Vagina (tissue), 2 donors: ENCODE results near the gene FAM168B. TPM values are rescaled to one million over a fixed set of nuclear protein-coding genes. Genes with fewer than 3 reads are reported as not detected.

Experiments used
- DNase-seq, 2 donors: peaks; one replicate each; pipeline ENCODE4 v3.0.0-alpha.2; 2017; ENCODE audit errors: extremely low spot score in 2 of 2
- H3K27ac ChIP-seq: fragments of 200-600 bp; sonication (generic); one replicate; pipeline ENCODE4 v1.5.1; 2019
- H3K27me3 ChIP-seq: fragments of 200-600 bp; sonication (generic); one replicate; pipeline ENCODE4 v1.5.1; 2019
- H3K36me3 ChIP-seq, 2 donors: fragments of 200-600 bp; sonication (generic); one replicate each; pipeline ENCODE4 v1.5.1; 2017 to 2019
- H3K4me1 ChIP-seq: fragments of 200-600 bp; sonication (generic); one replicate; pipeline ENCODE4 v1.5.1; 2019
- H3K4me3 ChIP-seq, 2 donors: fragments of 200-600 bp; sonication (generic); 1 replicate in 1 of 2; 2 replicates in 1 of 2; pipeline ENCODE4 v1.5.1; 2016 to 2019
- H3K9me3 ChIP-seq: fragments of 200-600 bp; sonication (generic); one replicate; pipeline ENCODE4 v1.5.1; 2019
- CTCF ChIP-seq, 3 experiments: fragments of 450-650 bp in 2 of 3; fragments of 200-600 bp in 1 of 3; sonication (generic) in 1 of 3; IDR thresholded peaks; one replicate each; pipeline ENCODE4 v1.5.1; 2017 to 2019; ENCODE audit warnings: antibody characterized with exemption in 3 of 3, mild to moderate bottlenecking in 2 of 3, moderate library complexity in 2 of 3
- POLR2A ChIP-seq, 2 donors: fragments of 450-650 bp; IDR thresholded peaks; one replicate each; pipeline ENCODE4 v1.6.1; 2017; ENCODE audit warnings: antibody characterized with exemption in 2 of 2, mild to moderate bottlenecking in 2 of 2, moderate library complexity in 2 of 2
- POLR2AphosphoS5 ChIP-seq, 2 donors: sonication (generic); formaldehyde crosslinking; IDR thresholded peaks; one replicate each; pipeline ENCODE4 v1.9.0; 2017; ENCODE audit warnings: antibody characterized with exemption in 2 of 2, mild to moderate bottlenecking in 2 of 2, low read depth in 1 of 2; ENCODE audit not compliant: insufficient read depth in 1 of 2
- intact Hi-C: fragments of 100-400 bp; cut with DNase I; formaldehyde crosslinking; loops from one replicate; pipeline ENCODE4 v1.15.1; 2023
- total RNA-seq: library from RNA; depleted of rRNA; stranded (reverse); fragments of >200 nt; gene quantifications from one replicate; pipeline ENCODE4 v1.2.3, GENCODE V29; 2016

Gene FAM168B
- total RNA-seq, 1 donor from 2014 or later, result 56.7 TPM

DNA sequence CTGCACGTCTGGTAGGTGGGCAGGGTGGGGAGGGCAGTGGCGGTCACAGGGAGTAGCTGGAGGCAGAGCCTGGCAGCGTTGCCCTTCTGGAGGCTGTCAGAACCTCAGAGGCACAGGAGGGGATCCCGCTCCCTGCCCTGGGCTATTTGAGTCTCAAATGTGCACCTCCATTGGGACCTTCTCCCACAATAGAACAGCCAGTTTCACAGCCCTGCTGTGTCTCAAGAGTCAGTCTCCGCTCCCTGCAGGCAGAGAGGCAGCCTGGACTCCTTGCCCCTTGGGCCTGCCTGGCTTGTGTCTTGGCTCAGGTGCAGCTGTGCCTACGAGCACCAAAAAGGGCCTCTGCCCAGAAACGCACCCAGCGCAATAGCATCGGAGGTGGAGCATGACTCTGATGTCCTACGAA lies 57.4 kb downstream of the FAM168B start:
- intact Hi-C loops, result no loop called here
- H3K27me3 ChIP-seq, result no peaks in the 10 kb centered on the region
- H3K4me1 ChIP-seq, result peaks cover 19% of the 10 kb centered on the region
- TF ChIP-seq POLR2AphosphoS5 (IDR thresholded peaks at IDR 0.05; ENCODE audit: insufficient read depth in 1 of 2, low read depth in 1 of 2) (no peak), POLR2A (IDR thresholded peaks at IDR 0.05) (no peak), CTCF (IDR thresholded peaks at IDR 0.05) (no peak)
- peak in 1 of 2 donors; percentile 81 for DNase-seq
- H3K36me3 ChIP-seq, result no peaks in the 10 kb centered on the region
- no peak overlapping the region for H3K27ac ChIP-seq
- no peaks in the 10 kb centered on the region for H3K9me3 ChIP-seq
- peak overlapping the region; percentile 45 to 61 for H3K4me3 ChIP-seq

GRCh38 chr2:131035112-131035825 lies 58.0 kb downstream of the FAM168B start:
- no peak overlapping the region for H3K27ac ChIP-seq
- H3K4me1 ChIP-seq, result peaks cover 19% of the 10 kb centered on the region
- no peak for TF ChIP-seq POLR2A (IDR thresholded peaks at IDR 0.05)
- TF ChIP-seq POLR2AphosphoS5 (IDR thresholded peaks at IDR 0.05; ENCODE audit: insufficient read depth in 1 of 2, low read depth in 1 of 2), result no peak
- TF ChIP-seq CTCF (IDR thresholded peaks at IDR 0.05), result no peak
- H3K36me3 ChIP-seq, result no peaks in the 10 kb centered on the region
- peak in 1 of 2 donors; percentile 46 for DNase-seq
- intact Hi-C loops, result no loop called here
- no peaks in the 10 kb centered on the region for H3K27me3 ChIP-seq
- H3K9me3 ChIP-seq, result no peaks in the 10 kb centered on the region
- peak overlapping the region; percentile 45 to 61 for H3K4me3 ChIP-seq

DNA sequence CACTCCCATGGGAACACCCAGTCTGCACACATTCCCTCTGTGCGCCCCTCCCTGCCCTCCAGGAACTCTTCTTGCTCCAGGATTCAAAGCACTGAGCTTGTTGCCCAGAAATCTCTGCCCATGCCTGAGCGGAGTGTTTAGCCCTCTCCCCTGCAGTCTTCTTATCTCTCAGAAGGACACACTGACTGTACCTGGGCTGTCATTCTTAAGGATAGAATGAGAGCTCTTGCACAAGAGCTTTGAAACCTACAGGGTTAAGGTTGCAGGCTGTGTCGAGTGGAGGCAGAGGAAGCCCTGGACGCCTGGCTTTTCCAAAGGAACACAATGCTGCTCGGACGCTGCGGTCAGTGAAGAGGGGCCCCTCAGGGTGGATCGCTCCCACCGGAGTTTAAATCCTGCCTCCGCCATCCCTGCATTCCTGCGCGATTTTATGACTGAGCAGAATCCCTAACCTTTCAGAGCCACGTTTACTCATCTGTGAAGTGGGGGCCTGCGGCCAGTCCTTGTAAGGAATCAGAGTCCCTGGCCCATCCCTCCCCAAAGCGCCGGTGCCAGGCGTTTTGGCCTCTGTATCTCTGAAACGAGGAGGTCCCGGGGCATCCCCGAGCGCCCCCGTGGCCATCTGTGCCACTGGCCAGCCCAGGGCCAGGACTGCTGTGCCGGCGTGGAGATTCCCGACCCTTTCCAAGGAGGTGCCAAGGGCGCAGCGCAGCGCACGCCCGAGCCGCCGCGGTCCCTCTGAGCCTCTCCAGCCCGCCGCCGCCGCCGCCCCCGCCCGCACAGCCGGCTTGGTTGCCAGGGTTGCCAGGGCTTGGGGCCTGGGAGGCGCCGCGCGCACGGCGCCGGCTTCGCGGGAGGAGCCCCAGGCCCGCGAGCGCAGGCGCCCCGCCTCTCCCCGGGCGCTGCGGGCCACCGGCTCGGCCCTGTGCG lies 58.9 kb downstream of the FAM168B start:
- TF ChIP-seq CTCF (IDR thresholded peaks at IDR 0.05) (no peak), POLR2A (IDR thresholded peaks at IDR 0.05) (no peak), POLR2AphosphoS5 (IDR thresholded peaks at IDR 0.05; ENCODE audit: insufficient read depth in 1 of 2, low read depth in 1 of 2) (no peak)
- H3K27ac ChIP-seq, result no peak overlapping the region
- DNase-seq, result no peak

GRCh38 chr2:131033786-131034121 lies 59.5 kb downstream of the FAM168B start:
- intact Hi-C loops, result no loop called here
- peaks cover 19% of the 10 kb centered on the region for H3K4me1 ChIP-seq
- no peaks in the 10 kb centered on the region for H3K36me3 ChIP-seq
- no peak overlapping the region for H3K4me3 ChIP-seq
- H3K27ac ChIP-seq, result no peak overlapping the region
- TF ChIP-seq POLR2A (IDR thresholded peaks at IDR 0.05) (no peak), POLR2AphosphoS5 (IDR thresholded peaks at IDR 0.05; ENCODE audit: insufficient read depth in 1 of 2, low read depth in 1 of 2) (no peak), CTCF (IDR thresholded peaks at IDR 0.05) (no peak)
- no peaks in the 10 kb centered on the region for H3K27me3 ChIP-seq
- no peaks in the 10 kb centered on the region for H3K9me3 ChIP-seq
- DNase-seq, result peak in 1 of 2 donors; percentile 82

More for the DNA sequence above, 58.9 kb downstream of the FAM168B start:
- no peaks in the 10 kb centered on the region for H3K27me3 ChIP-seq
- H3K4me1 ChIP-seq, result peaks cover 19% of the 10 kb centered on the region
- no peaks in the 10 kb centered on the region for H3K36me3 ChIP-seq
- no peaks in the 10 kb centered on the region for H3K9me3 ChIP-seq
- intact Hi-C loops, result no loop called here
- peak overlapping the region; percentile 45 to 61 for H3K4me3 ChIP-seq
